NCI-H1417 treated with DMSO at 0.1 percent for 48 hours (cell line): ENCODE measurements around the gene GNAI3.

Source experiments
- DNase-seq: peaks from one replicate; lab custom pipeline; 2025; lab: John Stamatoyannopoulos, UW

GNAI3 gene

GRCh38 chr1:109548321-109549267 lies at the start of gene GNAI3:
GNAI3 (plus strand) TSS chr1:109548615; CDS start chr1:109548721, 106 bp downstream.
- DNase-seq: peak; percentile 82

- no peak for DNase-seq
Observed at GRCh38 chr1:109499081-109499480, 49.3 kb upstream of the GNAI3 start.

DNA sequence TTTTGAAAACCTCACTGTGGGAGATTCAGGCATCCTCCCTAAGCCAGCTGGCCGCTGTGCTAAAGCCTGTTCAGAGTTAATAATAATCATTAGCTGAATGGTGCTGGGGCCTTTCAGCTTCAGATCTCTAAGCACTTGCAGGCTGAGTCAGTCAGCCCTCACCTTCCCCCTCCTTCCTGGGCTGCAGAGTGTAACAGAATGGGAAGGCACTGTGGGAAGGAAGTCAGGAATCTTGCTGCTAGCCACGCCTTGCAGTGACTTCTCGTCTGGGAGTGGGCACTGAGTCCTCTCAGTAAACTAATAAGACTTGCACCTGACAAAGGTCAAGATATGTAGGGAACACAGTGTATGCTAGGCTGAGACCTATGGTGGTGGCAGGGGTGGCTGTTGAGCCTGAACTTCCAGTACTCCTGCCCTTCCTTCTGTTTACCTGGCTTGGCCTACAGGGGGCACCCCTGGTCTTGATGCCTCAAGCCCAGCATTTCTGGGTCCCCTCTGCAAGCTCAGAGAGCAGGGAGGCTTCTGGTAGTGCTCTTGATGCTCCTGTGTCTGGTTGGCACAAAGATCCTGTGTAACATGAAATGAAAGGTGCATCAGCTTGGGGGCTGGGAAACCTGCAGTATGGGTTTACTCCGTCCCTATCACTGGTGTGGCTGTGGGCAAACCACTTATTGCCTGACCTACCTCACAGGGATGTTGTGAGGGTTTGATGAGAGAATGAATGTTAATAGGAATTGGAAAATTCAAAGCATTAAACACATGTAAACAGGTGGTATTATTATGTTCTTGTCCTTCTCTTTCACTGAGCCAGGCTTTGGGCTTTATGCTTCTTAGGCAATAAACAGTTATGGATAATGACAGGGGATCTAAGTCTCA lies 48.5 kb upstream of the GNAI3 start:
- DNase-seq: no peak

- DNase-seq: no peak
Observed at GRCh38 chr1:109500941-109501381, 47.5 kb upstream of the GNAI3 start.

DNA sequence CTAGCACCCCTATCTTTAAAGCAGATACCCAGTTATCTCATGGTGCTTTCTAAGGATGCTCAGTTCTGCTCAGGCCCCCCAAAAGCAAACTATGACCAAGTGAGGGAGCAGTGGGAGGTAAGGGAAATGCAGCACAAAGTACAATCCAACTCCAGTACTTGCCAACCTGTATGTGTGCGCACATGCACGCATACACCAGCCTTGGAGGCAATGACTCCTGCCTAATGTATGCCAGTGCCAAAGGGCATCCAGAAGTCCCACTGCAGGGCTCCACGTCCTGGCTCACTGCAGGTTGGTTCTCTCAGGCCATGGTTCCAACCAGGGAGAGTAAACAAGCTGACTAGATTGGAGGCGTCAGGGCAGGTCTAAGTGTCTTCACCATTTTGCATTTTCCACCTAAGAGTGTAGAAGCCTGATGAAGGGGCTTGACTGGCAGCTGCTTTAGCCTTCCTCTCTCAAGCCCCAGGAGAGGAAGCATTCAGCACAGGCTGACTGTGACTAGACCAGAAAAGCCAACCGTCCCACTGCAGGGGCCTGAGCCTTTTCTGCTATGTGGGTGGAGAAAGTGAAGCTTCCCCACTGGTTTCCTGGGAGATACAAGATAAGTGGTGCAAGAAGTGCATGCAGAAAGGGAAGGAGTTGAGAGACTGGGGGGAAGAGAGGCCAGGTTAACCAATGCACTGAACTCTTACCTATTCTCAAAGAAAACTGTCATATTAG lies 46.6 kb upstream of the GNAI3 start:
- no peak for DNase-seq

GRCh38 chr1:109502364-109502851 lies 46.0 kb upstream of the GNAI3 start:
- no peak for DNase-seq

- DNase-seq: no peak
Observed at GRCh38 chr1:109503935-109504334, 44.5 kb upstream of the GNAI3 start.

GRCh38 chr1:109504974-109505373 lies 43.4 kb upstream of the GNAI3 start:
- DNase-seq: no peak

DNA sequence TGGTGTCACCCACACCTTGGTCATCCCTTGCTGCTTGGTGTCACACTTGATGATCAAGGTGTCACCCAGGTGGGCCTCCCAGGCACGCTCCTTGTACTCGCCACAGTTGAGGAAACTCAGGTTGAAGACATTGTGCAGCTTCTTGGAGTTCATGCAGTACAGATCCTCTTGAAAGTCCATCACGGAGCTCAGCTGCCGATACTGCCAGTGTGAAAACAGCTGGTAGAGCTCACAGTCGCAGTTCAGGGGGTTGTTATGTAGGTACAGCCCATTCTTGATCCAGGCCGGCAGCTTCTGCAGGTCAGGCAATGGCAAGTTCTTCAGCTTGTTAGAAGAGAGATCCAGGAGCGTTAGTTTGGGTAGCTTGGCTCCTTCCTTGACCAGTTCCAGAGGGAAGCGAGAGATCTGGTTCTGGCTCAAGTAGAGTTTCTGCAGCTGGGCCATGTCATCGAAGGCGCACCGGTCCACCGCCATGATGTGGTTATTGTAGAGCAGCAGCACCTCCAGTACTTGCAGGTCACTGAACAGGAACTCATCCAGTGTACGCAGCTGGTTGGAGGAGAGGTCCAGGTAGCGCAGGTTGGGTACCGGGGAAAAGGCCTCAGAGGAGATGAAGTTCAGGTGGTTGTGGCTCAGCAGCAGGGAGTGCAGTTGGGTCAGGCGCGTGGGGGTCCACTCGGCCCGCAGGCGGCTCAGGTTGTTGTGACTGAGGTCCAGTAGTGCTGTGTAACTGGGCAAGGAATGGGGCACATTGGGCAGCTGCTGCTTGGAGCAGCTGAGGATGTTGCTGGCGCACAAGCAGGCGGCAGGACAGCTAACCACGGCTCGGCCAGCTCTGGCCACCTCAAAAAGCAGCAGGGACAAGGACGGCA lies 40.2 kb upstream of the GNAI3 start:
- DNase-seq: no peak

DNA sequence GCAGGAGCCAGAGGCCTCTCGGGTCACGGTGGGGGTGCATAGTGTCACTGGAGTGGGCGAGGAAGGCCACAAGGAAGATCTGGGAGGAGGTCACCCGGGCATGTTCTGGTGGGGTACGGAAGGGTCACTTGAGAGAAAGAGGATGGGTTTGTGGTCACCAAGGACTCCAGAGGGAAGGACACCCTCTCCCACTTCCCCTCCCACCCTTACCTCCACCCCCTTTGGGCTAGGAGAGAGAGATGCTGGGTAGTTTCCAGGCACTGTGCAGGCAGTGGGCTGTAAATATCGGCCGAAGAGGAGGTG lies 39.6 kb upstream of the GNAI3 start:
- no peak for DNase-seq

DNA sequence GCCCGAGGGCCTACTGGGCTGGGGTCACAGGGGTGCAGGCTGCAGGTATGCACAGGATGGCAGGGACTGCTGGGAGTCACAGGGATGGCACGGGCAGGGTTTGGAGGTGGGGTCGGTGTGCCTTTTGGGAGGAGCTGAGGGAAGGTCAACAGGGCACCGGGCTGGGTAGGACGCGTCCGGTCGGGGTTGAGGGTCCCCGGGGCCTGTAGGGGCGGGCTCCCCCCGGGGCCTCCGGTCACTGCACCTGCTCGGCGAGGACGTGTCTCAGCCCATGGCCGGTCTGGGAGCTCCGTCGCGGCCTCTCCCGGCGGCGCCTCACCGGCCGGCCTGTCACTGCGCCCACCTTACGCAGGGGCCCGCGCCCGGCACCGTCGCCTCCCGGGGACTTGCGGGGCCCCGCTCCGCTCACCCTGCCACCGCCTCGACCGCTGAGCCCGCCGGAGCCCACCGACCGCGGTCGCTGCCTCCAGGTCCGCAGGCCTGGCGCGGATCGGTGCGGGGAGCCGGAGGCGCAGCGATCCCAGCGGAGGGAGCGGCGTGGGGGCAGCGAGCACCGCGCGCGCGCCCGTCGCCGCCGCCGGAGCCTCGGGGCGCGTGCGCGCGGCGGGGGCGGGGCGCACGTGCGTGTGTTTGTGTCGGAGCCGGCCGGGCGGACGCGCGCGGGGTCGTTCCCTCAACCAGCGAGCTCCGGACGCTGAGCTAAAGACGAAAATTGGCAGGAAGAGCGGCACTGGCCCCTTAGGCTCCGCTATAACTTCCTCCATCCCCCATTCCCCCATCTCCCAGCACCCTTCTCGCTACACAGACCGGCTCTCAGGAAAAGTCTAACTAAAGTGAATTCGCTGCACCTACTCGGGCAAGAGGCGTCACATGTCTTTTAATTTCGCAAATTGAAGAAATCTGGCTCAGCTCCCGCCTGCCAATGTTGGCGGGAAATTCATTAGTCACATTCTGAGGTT lies 39.0 kb upstream of the GNAI3 start, which contains the start of gene AMIGO1:
Gene AMIGO1 (minus strand): TSS at position 552 of the 959 bp plus-strand sequence. CDS start 815 bp downstream, outside the sequence.
- DNase-seq: no peak

DNA sequence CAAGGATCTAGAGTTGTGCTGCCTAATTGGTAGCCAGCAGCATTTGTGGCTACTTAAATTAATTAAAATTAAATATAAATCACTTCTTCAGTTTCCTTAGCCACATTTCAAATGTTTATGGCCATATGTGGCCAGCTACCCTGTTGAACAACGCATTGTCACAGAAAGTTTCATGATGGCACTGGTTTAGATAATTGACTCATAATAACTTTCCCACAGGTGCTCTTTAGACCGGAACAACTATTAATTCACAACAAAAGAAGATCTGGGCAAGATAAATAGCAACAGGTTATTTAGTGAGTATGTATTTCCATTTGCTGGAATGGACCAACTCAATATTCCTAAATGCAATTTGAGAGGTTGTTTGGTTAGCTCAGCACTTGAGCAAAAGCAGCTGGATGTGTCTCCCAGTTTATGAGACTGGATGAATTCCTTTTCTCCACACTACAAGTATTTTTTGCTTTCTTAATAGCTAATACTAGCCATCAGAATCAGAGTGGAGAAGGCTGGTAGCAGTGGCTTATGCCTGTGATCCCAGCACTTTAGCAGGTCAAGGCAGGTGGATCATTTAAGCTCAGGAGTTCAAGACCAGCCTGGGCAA lies 35.2 kb upstream of the GNAI3 start:
- DNase-seq: no peak

- no peak for DNase-seq
Observed at GRCh38 chr1:109514846-109515245, 33.6 kb upstream of the GNAI3 start.

GRCh38 chr1:109516872-109517271 lies 31.5 kb upstream of the GNAI3 start:
- no peak for DNase-seq

DNA sequence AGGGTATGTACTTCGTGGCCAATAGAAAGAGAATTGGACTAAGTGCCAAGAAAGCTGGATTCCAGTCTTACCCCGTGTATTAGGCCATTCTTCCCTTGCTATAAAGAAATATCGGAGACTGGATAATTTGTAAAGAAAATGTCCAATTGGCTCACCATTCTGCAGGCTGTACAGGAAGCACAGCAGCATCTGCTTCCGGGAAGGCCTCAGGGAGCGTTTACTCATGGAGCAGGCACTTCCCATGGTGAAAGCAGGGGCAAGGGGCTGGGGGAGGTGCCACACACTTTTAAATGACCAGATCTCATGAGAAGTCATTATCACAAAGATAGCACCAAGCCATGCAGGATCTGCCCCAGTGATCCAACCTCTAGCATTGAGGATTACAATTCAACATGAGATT lies 31.1 kb upstream of the GNAI3 start:
- DNase-seq: no peak

DNA sequence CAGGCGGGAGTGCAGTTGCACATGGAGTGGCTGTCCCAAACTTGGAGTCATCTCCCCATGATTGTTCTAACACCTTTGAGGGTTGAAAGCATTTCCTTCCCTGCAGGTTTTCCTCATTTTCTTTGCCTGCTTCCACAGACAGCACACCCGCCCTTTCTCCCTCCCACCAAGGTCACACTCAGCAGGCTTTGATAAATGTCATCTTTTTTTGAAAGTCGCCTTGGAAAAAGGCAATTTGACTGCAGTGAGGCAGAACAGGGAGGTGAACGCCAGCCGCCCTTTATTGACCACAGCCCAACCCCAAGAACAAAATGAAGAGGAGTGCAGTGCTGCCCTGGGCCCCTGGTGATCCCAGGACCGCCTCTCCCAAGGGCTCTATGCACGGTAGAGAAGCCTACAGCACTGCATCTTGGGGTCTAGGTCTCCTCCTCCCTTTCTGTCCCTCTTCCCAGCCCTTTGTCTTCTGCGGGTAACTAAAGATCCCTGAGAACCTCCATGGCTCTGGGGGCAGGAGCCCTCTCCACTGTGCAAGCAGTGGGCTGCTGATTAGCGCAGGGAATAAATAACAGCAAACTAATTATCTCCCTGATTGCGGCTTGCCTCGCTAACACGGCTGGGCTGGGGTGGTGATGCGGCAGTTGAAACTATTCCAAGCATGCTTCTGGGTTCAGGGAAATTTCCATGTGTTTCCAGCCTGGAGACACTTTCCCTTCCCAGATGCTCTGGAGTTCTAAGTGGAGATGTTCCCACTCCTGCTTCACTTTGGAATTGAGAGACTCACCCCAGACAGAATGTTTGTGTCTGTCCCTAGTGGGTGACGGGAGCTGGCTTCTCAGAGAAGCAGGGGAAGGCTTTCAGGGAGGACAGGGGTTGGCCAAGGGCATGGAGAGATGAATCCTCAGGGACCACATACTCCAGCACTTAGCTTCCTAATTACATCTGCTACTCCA lies 27.1 kb upstream of the GNAI3 start:
- no peak for DNase-seq

GRCh38 chr1:109522026-109522425 lies 26.4 kb upstream of the GNAI3 start:
- DNase-seq: no peak

DNA sequence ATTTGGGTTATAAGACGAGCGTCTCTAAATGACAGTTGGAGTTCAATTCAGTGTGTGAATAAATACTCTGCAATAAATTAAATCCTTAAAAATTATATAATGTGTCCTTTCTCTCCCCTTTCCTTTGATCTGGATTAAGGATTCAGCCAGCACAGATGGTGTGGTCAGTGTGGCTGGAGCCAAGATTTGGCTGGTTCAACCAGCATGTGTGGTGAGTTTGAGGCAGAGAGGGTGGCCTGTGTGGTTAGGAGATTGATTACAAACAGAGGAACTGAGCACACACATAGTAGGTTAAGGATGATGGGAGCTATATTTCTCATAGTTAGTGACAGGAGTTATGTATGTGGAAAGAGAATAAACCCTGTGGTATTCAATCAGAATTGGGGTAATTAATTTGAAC lies 24.7 kb upstream of the GNAI3 start:
- DNase-seq: no peak
